HepG2 (cell line): ENCODE measurements around the gene OR2C1. TPM values are rescaled to one million over a fixed set of nuclear protein-coding genes. Genes with fewer than 3 reads are reported as not detected.

Experiments
- ATAC-seq: fragments of 200-7000 bp; cut with Tn5 transposase; 3 replicates; pipeline ENCODE4 v1.9.1; 2020; ENCODE audit warnings: mild to moderate bottlenecking, moderate library complexity
- BruUV-seq: library from RNA; stranded (reverse); fragments of 400-500 nt; replicated peaks from 2 replicates; lab custom pipeline; 2021; lab: Mats Ljungman, UMichigan
- CTCF ChIA-PET: fragments of 300-600 bp; formaldehyde crosslinking; extraction: SDS; loops from one replicate; lab custom pipeline; 2021; ENCODE audit warnings: low total read pairs, inconsistent platforms, low intra/inter-chr PET ratio; lab: Yijun Ruan, JAX
- POLR2A ChIA-PET: fragments of 350-600 bp; sonication (Branson Sonifier 250); formaldehyde crosslinking; loops from one replicate; lab custom pipeline; 2020; ENCODE audit warnings: antibody characterized with exemption, inconsistent platforms; lab: Yijun Ruan, JAX
- DNase-seq: peaks from one replicate; pipeline ENCODE4 v3.0.0-alpha.2; 2015; ENCODE audit warnings: low spot score
- FAIRE-seq: peaks from 3 replicates; lab custom pipeline; 2011; peaks lifted over from hg19 to GRCh38; lab: Jason Lieb, UNC
- H2AFZ ChIP-seq: one replicate; pipeline ENCODE4 v1.6.1; 2011; ENCODE audit warnings: low read length, inconsistent platforms
- H3K27ac ChIP-seq: fragments of 300-600 bp; 3 replicates; pipeline ENCODE4 v1.8.0; 2011; ENCODE audit warnings: mixed run types, mild to moderate bottlenecking, mixed read lengths, low read length, inconsistent platforms; ENCODE audit not compliant: insufficient read depth; ENCODE audit errors: extremely low read length
- H3K27me3 ChIP-seq, 2 experiments: fragments of 200-600 bp in 1 of 2; 2 replicates in 1 of 2; 3 replicates in 1 of 2; pipeline versions ENCODE4 v1.6.0 to v1.8.0; 2011; ENCODE audit warnings: low read length in 2 of 2, mild to moderate bottlenecking in 2 of 2, moderate library complexity in 2 of 2, inconsistent platforms in 1 of 2; ENCODE audit not compliant: insufficient read depth in 2 of 2, control insufficient read depth in 1 of 2
- H3K36me3 ChIP-seq, 2 experiments: fragments of 200-600 bp in 1 of 2; replicated peaks in 1 of 2; 2 replicates in 1 of 2; 3 replicates in 1 of 2; pipeline versions ENCODE4 v1.5.1 to v1.8.0; 2011; ENCODE audit warnings: low read length in 2 of 2, inconsistent platforms in 1 of 2; ENCODE audit not compliant: insufficient read depth in 2 of 2, control insufficient read depth in 1 of 2
- H3K4me1 ChIP-seq: 2 replicates; pipeline ENCODE4 v1.5.1; 2012; ENCODE audit warnings: low read length, inconsistent platforms; ENCODE audit not compliant: insufficient read depth
- H3K4me2 ChIP-seq: 2 replicates; pipeline ENCODE4 v1.6.0; 2011; ENCODE audit warnings: low read depth, low read length, inconsistent platforms
- H3K4me3 ChIP-seq, 3 experiments: fragments of 200-600 bp in 1 of 3; sonication (generic), shearing (Covaris generic) in 1 of 3; replicated peaks in 1 of 3; 2 replicates each; pipeline ENCODE4 v1.5.1; 2011 to 2016; ENCODE audit warnings: low read length in 3 of 3, inconsistent platforms in 2 of 3, low read depth in 2 of 3, mild to moderate bottlenecking in 2 of 3, control low read depth in 1 of 3, mixed read lengths in 1 of 3; ENCODE audit not compliant: insufficient read depth in 1 of 3
- H3K79me2 ChIP-seq: one replicate; pipeline ENCODE4 v1.6.1; 2011; ENCODE audit warnings: low read length, inconsistent platforms; ENCODE audit not compliant: insufficient read depth
- H3K9ac ChIP-seq: 2 replicates; pipeline ENCODE4 v1.6.0; 2011; ENCODE audit warnings: mild to moderate bottlenecking, low read depth, low read length, inconsistent platforms; ENCODE audit not compliant: insufficient read depth
- H3K9me3 ChIP-seq: 2 replicates; pipeline ENCODE4 v1.5.1; 2012; ENCODE audit warnings: mild to moderate bottlenecking, low read length
- H4K20me1 ChIP-seq: 2 replicates; pipeline ENCODE4 v1.6.0; 2011; ENCODE audit warnings: inconsistent platforms, mild to moderate bottlenecking, low read length, moderate library complexity; ENCODE audit not compliant: insufficient read depth
- HNRNPLL ChIP-seq: fragments of 200-400 bp; formaldehyde crosslinking; IDR thresholded peaks from 2 replicates; pipeline ENCODE4 v1.6.1; 2017; ENCODE audit warnings: mild to moderate bottlenecking, low read depth, low read length; ENCODE audit not compliant: poor library complexity, severe bottlenecking
- HOXA9 ChIP-seq: sonication (generic); formaldehyde crosslinking; IDR thresholded peaks from 2 replicates; pipeline ENCODE4 v1.8.1; 2022; ENCODE audit warnings: missing genetic modification reagents, mild to moderate bottlenecking, moderate library complexity, borderline replicate concordance
- KLF12 ChIP-seq: sonication (generic); formaldehyde crosslinking; IDR thresholded peaks from 2 replicates; pipeline ENCODE4 v1.4.0; 2020; ENCODE audit warnings: missing genetic modification reagents, borderline replicate concordance
- KLF6 ChIP-seq: IDR thresholded peaks from 2 replicates; pipeline ENCODE4 v1.8.0; 2016; ENCODE audit warnings: missing biosample characterization, missing genetic modification reagents
- MEIS2 ChIP-seq: sonication (generic); formaldehyde crosslinking; IDR thresholded peaks from 2 replicates; pipeline ENCODE4 v1.9.0; 2021; ENCODE audit warnings: mild to moderate bottlenecking, missing genetic modification reagents
- MIER2 ChIP-seq: IDR thresholded peaks from 2 replicates; pipeline ENCODE4 v1.6.1; 2016; ENCODE audit warnings: missing biosample characterization, missing genetic modification reagents
- SALL1 ChIP-seq: sonication (generic); formaldehyde crosslinking; IDR thresholded peaks from 2 replicates; pipeline ENCODE4 v1.8.0; 2022; ENCODE audit warnings: mild to moderate bottlenecking, missing genetic modification reagents
- SKI ChIP-seq: fragments of 450-650 bp; IDR thresholded peaks from one replicate; pipeline ENCODE4 v1.6.1; 2018; ENCODE audit warnings: mild to moderate bottlenecking; ENCODE audit not compliant: partially characterized antibody
- SMAD3 ChIP-seq: sonication (generic); formaldehyde crosslinking; IDR thresholded peaks from 2 replicates; pipeline ENCODE4 v1.4.0; 2020; ENCODE audit warnings: missing genetic modification reagents
- SP4 ChIP-seq: sonication (generic); formaldehyde crosslinking; IDR thresholded peaks from 2 replicates; pipeline ENCODE4 v1.8.1; 2023; ENCODE audit warnings: mild to moderate bottlenecking, missing genetic modification reagents
- SSRP1 ChIP-seq: IDR thresholded peaks from 2 replicates; pipeline ENCODE4 v1.6.1; 2016; ENCODE audit warnings: control low read depth
- TFAP4 ChIP-seq: sonication (generic); IDR thresholded peaks from 2 replicates; pipeline ENCODE4 v1.6.1; 2016; ENCODE audit warnings: low read depth, borderline replicate concordance
- ZMAT5 ChIP-seq: sonication (generic); formaldehyde crosslinking; IDR thresholded peaks from 2 replicates; pipeline ENCODE4 v1.5.0; 2020; ENCODE audit warnings: mild to moderate bottlenecking, low read depth, missing genetic modification reagents, borderline replicate concordance
- ZNF432 ChIP-seq: sonication (generic); formaldehyde crosslinking; IDR thresholded peaks from 2 replicates; pipeline ENCODE4 v1.5.0; 2020; ENCODE audit warnings: missing genetic modification reagents, mild to moderate bottlenecking, borderline replicate concordance
- ZNF598 ChIP-seq: sonication (generic); formaldehyde crosslinking; IDR thresholded peaks from 2 replicates; pipeline ENCODE4 v1.5.1; 2020; ENCODE audit warnings: mild to moderate bottlenecking, missing genetic modification reagents, borderline replicate concordance
- ZNF737 ChIP-seq: sonication (generic); formaldehyde crosslinking; IDR thresholded peaks from 2 replicates; pipeline ENCODE4 v1.5.0; 2020; ENCODE audit warnings: missing genetic modification reagents, mild to moderate bottlenecking, borderline replicate concordance
- WGBS: methylation state at CpG from one replicate; pipeline ENCODE4 v1.1.6; 2017; ENCODE audit warnings: low lambda C conversion rate; 5-methylcytosine and 5-hydroxymethylcytosine counted together
- in situ Hi-C: cut with HindIII; loops from 2 replicates; pipeline ENCODE4 v1.10.0; 2017; ENCODE audit warnings: low pct_unique_long_range_greater_than_20kb; ENCODE audit not compliant: extremely low pct_ligation_motif_present
- intact Hi-C: fragments of 100-400 bp; cut with micrococcal nuclease; formaldehyde crosslinking; loops from one replicate; pipeline ENCODE4 v1.10.0; 2022; ENCODE audit not compliant: unreplicated experiment
- polyA plus RNA-seq, 8 experiments: library from polyadenylated mRNA; depleted of rRNA in 3 of 8; stranded (reverse) in 7 of 8; unstranded in 1 of 8; fragments of >200 nt; fragmentation: Illumina TruSeq in 4 of 8; extraction: Trizol in 4 of 8; gene quantifications; 2 replicates each; pipeline versions ENCODE4 v1.2.1 to v1.2.3, GENCODE V29; 2011 to 2016; ENCODE audit warnings: low read depth in 4 of 8, missing spikeins in 1 of 8, mixed read lengths in 1 of 8; ENCODE audit not compliant: insufficient read depth in 1 of 8
- total RNA-seq, 5 experiments: library from RNA; depleted of rRNA; stranded (reverse); fragments of >200 nt; fragmentation: Illumina TruSeq; extraction: Trizol; gene quantifications; 2 replicates each; pipeline ENCODE4 v1.2.3, GENCODE V29; 2016; ENCODE audit warnings: low read depth in 1 of 5
- TF ChIP-seq, protein P1 (sequence below): sonication (generic); formaldehyde crosslinking; IDR thresholded peaks from 2 replicates; pipeline ENCODE4 v1.5.0; 2020; ENCODE audit warnings: missing genetic modification reagents, mild to moderate bottlenecking, borderline replicate concordance
- TF ChIP-seq, protein P2 (sequence below): sonication (generic); formaldehyde crosslinking; conservative IDR thresholded peaks from 2 replicates; pipeline ENCODE4 v1.8.0; 2022; ENCODE audit warnings: low read depth, missing genetic modification reagents

The OR2C1 gene
- total and polyA plus RNA-seq, 2 of the 13 experiments (the other 11 are each of a cell fraction or from before 2014, with no cell fraction given): not detected

GRCh38 chr16:3388325-3388724 is 32.6 kb downstream of the OR2C1 start:
- H3K79me2 ChIP-seq: peaks cover 3% of the 10 kb centered on the region
- no peaks in the 10 kb centered on the region for H3K9me3 ChIP-seq
- CTCF ChIA-PET: no interaction called here
- no peak overlapping the region for H3K4me2 ChIP-seq
- TF ChIP-seq KLF6 (CRISPR knock-in tag) (no peak), SP4 (CRISPR knock-in tag) (no peak), ZNF737 (no peak), SKI (no peak), SALL1 (no peak), TFAP4 (no peak), KLF12 (CRISPR knock-in tag) (no peak), HNRNPLL (no peak), MIER2 (CRISPR knock-in tag) (no peak), ZNF432 (no peak), ZNF598 (CRISPR knock-in tag) (no peak), SMAD3 (CRISPR knock-in tag) (no peak), ZMAT5 (CRISPR knock-in tag) (no peak), HOXA9 (no peak), SSRP1 (CRISPR knock-in tag) (no peak), MEIS2 (no peak)
- TF ChIP-seq, protein P1, sequence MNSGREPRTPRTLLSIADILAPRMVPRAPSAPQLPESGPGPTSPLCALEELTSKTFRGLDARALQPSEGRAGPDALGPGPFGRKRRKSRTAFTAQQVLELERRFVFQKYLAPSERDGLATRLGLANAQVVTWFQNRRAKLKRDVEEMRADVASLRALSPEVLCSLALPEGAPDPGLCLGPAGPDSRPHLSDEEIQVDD: no peak
- TF ChIP-seq, protein P2, sequence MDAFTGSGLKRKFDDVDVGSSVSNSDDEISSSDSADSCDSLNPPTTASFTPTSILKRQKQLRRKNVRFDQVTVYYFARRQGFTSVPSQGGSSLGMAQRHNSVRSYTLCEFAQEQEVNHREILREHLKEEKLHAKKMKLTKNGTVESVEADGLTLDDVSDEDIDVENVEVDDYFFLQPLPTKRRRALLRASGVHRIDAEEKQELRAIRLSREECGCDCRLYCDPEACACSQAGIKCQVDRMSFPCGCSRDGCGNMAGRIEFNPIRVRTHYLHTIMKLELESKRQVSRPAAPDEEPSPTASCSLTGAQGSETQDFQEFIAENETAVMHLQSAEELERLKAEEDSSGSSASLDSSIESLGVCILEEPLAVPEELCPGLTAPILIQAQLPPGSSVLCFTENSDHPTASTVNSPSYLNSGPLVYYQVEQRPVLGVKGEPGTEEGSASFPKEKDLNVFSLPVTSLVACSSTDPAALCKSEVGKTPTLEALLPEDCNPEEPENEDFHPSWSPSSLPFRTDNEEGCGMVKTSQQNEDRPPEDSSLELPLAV (CRISPR knock-in tag): no peak
- ATAC-seq (no peak), DNase-seq (no peak), FAIRE-seq (no peak)
- intact Hi-C loops (no loop called here), in situ Hi-C loops (no loop called here)
- BruUV-seq: no TSS peak
- H3K9ac ChIP-seq: no peak overlapping the region
- H3K4me1 ChIP-seq: no peaks in the 10 kb centered on the region
- no peak overlapping the region for H3K27ac ChIP-seq
- no peak overlapping the region for H2AFZ ChIP-seq
- 93% methylated on average over 6 of the region's 6 CpGs for WGBS
- H3K36me3 ChIP-seq: peaks cover 10 to 44% of the 10 kb centered on the region in 2 experiments; a peak in 4 of 5 replicates
- no peak overlapping the region for H3K4me3 ChIP-seq
- H3K27me3 ChIP-seq: no peaks in the 10 kb centered on the region
- no peaks in the 10 kb centered on the region for H4K20me1 ChIP-seq
- POLR2A ChIA-PET: interaction anchor here (0.7 kb wide), 1 partner anchor 13 kb away, joined by 3 read pairs; the partner anchor contains the start of genes ZNF174 and ZSCAN32
